ENCODE measurements around the gene CST2. TPM values are rescaled to one million over a fixed set of nuclear protein-coding genes. Genes with fewer than 3 reads are reported as not detected.
A peak's percentile ranks its signal among the peaks of the same experiment; 100 is the strongest.
"Not testable (repeated sequence)": the region's sequence is repeated elsewhere in the genome, so short reads cannot be mapped to it uniquely, and the experiment has no call there.

CST2 gene
- total RNA-seq = not detected

DNA sequence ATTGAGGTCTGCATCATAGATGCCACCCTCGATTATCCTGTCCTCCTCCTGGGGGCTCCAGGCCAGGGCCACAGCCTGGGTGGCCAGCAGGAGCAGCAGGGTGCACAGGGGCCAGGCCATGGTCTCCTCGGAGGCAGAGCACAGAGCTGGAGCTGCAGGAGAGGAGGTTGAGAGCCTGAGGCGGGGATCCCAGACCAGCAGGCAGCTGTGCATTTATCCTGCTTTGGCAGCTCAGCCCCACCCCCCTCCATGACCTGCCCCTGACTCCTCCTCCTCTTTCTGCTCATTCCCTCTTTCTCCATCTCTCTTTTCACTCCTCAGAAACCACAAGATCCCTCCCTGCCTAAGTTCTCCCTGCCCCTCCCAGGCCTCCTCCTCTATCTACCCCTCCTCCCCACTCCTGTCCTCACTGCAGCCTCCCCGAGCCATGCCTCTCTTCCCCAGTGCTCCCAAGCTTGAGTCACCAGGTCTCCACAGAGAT, at the start of gene CST2:
TSS of gene CST2 (minus strand) at position 189 of the 481 bp plus-strand sequence. CDS start at position 120, 69 bp downstream.
- ATAC-seq (ENCODE audit: low read depth) (no peak), DNase-seq (no peak)
- no peak within 1 kb of the TSS for H3K27ac Mint-ChIP-seq
- peaks cover 3% of the 10 kb centered on the region for H3K27me3 Mint-ChIP-seq
- H3K9me3 Mint-ChIP-seq = no peaks in the 10 kb centered on the region
- H3K4me1 Mint-ChIP-seq = no peaks in the 10 kb centered on the region
- no peaks in the 10 kb centered on the region for H3K36me3 Mint-ChIP-seq
- POLR2A ChIA-PET = no interaction called here
- no peak within 1 kb of the TSS for H3K4me3 Mint-ChIP-seq

- Mint-ChIP-seq H3K27ac (no peak overlapping the region), H3K36me3 (no peaks in the 10 kb centered on the region), H3K4me1 (no peaks in the 10 kb centered on the region), H3K27me3 (no peaks in the 10 kb centered on the region), H3K4me3 (no peak overlapping the region), H3K9me3 (no peaks in the 10 kb centered on the region)
- ATAC-seq (ENCODE audit: low read depth) = no peak
- POLR2A ChIA-PET = no interaction called here
- no peak for DNase-seq
These were observed 49.2 kb upstream of the CST2 start for GRCh38 chr20:23875606-23876237.

- Mint-ChIP-seq H3K27me3 (no peaks in the 10 kb centered on the region), H3K9me3 (no peaks in the 10 kb centered on the region), H3K4me3 (no peak overlapping the region), H3K36me3 (no peaks in the 10 kb centered on the region), H3K27ac (no peak overlapping the region), H3K4me1 (no peaks in the 10 kb centered on the region)
- POLR2A ChIA-PET = no interaction called here
- ATAC-seq (ENCODE audit: low read depth) = peak; percentile 26
- DNase-seq = no peak
These were observed 48.2 kb upstream of the CST2 start for GRCh38 chr20:23874747-23875146.

DNA sequence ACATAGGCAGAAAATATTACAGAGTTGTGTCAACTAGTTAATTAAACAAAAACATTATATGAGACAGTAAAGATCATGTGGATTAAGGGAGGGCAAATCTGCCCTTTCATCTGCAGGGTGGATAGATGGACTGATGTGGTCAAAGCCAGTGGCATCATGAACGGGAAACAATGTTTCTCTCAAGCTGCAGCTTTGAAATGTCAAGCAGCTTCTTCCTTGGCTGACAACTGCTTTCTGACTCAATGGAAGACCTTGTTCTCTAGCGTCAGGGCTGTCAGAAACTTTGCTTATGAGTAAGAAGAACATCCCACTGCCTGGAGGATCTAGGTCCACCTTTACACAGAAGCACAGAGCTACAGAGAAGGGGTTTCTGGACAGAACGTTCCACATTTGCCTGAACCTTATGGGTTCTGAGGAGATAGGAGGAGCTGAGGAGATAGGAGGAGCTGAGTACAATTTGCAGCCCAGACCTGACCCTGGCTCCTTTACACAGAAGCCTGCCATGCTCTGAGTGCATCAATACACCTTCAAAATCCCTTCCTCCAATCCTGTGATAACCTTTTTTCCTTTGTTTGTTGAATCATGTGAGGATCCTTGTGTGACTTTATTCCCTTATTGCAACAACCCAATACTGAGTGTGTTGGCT, 47.0 kb upstream of the CST2 start:
- ATAC-seq (ENCODE audit: low read depth) (no peak), DNase-seq (no peak)
- Mint-ChIP-seq H3K9me3 (no peaks in the 10 kb centered on the region), H3K27me3 (no peaks in the 10 kb centered on the region), H3K36me3 (no peaks in the 10 kb centered on the region), H3K27ac (no peak overlapping the region), H3K4me3 (no peak overlapping the region), H3K4me1 (no peaks in the 10 kb centered on the region)
- POLR2A ChIA-PET = no interaction called here

- H3K36me3 Mint-ChIP-seq = no peaks in the 10 kb centered on the region
- no peak for ATAC-seq (ENCODE audit: low read depth)
- POLR2A ChIA-PET = no interaction called here
- H3K27ac Mint-ChIP-seq = no peak overlapping the region
- H3K4me3 Mint-ChIP-seq = no peak overlapping the region
- H3K9me3 Mint-ChIP-seq = no peaks in the 10 kb centered on the region
- peaks cover 6% of the 10 kb centered on the region for H3K27me3 Mint-ChIP-seq
- H3K4me1 Mint-ChIP-seq = peaks cover 3% of the 10 kb centered on the region
- DNase-seq = no peak
These were observed 45.5 kb upstream of the CST2 start for GRCh38 chr20:23872065-23872464.

- H3K4me3 Mint-ChIP-seq = no peak overlapping the region
- no peak for ATAC-seq (ENCODE audit: low read depth)
- H3K27me3 Mint-ChIP-seq = peaks cover 18% of the 10 kb centered on the region
- DNase-seq = no peak
- no peak overlapping the region for H3K27ac Mint-ChIP-seq
- POLR2A ChIA-PET = no interaction called here
- no peaks in the 10 kb centered on the region for H3K36me3 Mint-ChIP-seq
- peaks cover 5% of the 10 kb centered on the region for H3K4me1 Mint-ChIP-seq
- H3K9me3 Mint-ChIP-seq = no peaks in the 10 kb centered on the region
These were observed 43.9 kb upstream of the CST2 start for GRCh38 chr20:23870461-23870860.

GRCh38 chr20:23869520-23869919, 43.0 kb upstream of the CST2 start:
- no peaks in the 10 kb centered on the region for H3K9me3 Mint-ChIP-seq
- POLR2A ChIA-PET = no interaction called here
- H3K27me3 Mint-ChIP-seq = peaks cover 23% of the 10 kb centered on the region
- ATAC-seq (ENCODE audit: low read depth) = no peak
- DNase-seq = no peak
- H3K4me1 Mint-ChIP-seq = peaks cover 5% of the 10 kb centered on the region
- H3K27ac Mint-ChIP-seq = no peak overlapping the region
- no peak overlapping the region for H3K4me3 Mint-ChIP-seq
- H3K36me3 Mint-ChIP-seq = no peaks in the 10 kb centered on the region

DNA sequence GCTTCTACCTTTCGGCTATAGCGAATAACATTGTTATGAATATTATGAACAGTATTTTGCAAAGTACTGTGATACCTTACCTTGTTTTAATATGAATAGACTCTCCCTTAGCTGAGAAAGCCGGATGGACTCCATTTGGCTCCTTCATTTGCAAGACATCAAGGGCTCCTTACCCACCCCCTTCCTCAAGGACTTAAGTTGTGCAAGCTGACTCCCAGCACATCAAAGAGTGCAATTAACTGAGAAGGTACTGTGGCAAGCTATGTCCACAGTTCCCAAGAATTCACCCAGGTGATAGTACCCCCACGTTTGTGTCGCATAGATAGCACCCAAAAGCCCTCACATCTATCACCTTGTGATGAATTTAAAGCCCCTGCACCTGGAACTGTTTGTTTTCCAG, 41.8 kb upstream of the CST2 start:
- Mint-ChIP-seq H3K4me1 (peaks cover 5% of the 10 kb centered on the region), H3K9me3 (no peaks in the 10 kb centered on the region), H3K36me3 (no peaks in the 10 kb centered on the region), H3K27ac (no peak overlapping the region), H3K27me3 (peaks cover 23% of the 10 kb centered on the region), H3K4me3 (no peak overlapping the region)
- POLR2A ChIA-PET = no interaction called here
- ATAC-seq (ENCODE audit: low read depth) (no peak), DNase-seq (no peak)

GRCh38 chr20:23867152-23867776, 40.7 kb upstream of the CST2 start:
- ATAC-seq (ENCODE audit: low read depth) = peak; percentile 70
- DNase-seq = no peak
- POLR2A ChIA-PET = no interaction called here
- no peak overlapping the region for H3K4me3 Mint-ChIP-seq
- peaks cover 5% of the 10 kb centered on the region for H3K4me1 Mint-ChIP-seq
- no peaks in the 10 kb centered on the region for H3K36me3 Mint-ChIP-seq
- H3K9me3 Mint-ChIP-seq = no peaks in the 10 kb centered on the region
- H3K27ac Mint-ChIP-seq = no peak overlapping the region
- H3K27me3 Mint-ChIP-seq = peaks cover 23% of the 10 kb centered on the region

DNA sequence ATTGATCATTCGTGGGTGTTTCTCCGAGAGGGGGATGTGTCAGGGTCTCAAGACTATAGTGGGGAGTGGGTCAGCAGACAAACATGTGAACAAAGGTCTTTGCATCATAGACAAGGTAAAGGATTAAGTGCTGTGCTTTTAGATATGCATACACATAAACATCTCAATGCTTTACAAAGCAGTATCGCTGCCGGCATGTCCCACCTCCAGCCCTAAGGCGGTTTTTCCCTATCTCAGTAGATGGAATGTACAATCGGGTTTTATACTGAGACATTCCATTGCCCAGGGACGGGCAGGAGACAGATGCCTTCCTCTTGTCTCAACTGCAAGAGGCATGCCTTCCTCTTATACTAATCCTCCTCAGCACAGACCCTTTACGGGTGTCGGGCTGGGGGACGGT, 34.2 kb upstream of the CST2 start:
- not testable (repeated sequence) for ATAC-seq (ENCODE audit: low read depth); H3K4me3 Mint-ChIP-seq

DNA sequence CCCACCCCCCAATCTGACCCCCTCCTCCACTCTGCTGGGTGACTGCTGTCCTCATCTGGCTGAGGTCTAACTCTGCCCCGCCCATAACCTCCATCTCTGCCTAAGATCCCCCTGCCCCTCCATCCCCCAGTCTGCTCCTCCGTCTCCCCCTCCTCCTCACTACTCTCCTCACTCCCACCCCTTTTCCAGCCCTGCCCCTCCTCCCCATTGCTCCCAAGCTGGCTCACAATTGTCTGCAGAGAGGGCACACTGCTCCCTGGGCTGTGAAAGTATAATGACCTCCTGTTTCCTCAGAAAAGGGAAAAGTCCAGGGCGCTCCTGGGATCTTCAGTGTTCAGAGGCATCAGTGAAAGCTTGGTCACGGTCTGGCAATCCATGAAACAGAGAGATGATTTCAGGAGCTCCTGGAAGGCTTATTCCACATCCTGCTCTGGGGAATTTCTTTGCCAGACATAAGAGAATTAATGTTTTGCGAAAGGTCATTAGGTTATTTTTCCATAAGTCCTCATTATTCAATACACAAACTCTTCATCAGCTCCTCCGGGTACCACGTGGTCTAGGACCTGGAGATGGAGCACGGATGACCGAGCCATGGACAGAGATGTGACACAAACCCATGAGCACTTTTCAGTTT, 31.6 kb upstream of the CST2 start:
- no peaks in the 10 kb centered on the region for H3K4me1 Mint-ChIP-seq
- H3K36me3 Mint-ChIP-seq = no peaks in the 10 kb centered on the region
- no peaks in the 10 kb centered on the region for H3K27me3 Mint-ChIP-seq
- H3K27ac Mint-ChIP-seq = no peak overlapping the region
- DNase-seq (no peak), ATAC-seq (ENCODE audit: low read depth) (no peak)
- POLR2A ChIA-PET = no interaction called here
- H3K4me3 Mint-ChIP-seq = no peak overlapping the region
- H3K9me3 Mint-ChIP-seq = no peaks in the 10 kb centered on the region

More for the DNA sequence above, 34.2 kb upstream of the CST2 start:
- H3K4me1 Mint-ChIP-seq, H3K36me3 Mint-ChIP-seq, DNase-seq, H3K9me3 Mint-ChIP-seq, POLR2A ChIA-PET, H3K27ac Mint-ChIP-seq, H3K27me3 Mint-ChIP-seq: not testable (repeated sequence)

DNA sequence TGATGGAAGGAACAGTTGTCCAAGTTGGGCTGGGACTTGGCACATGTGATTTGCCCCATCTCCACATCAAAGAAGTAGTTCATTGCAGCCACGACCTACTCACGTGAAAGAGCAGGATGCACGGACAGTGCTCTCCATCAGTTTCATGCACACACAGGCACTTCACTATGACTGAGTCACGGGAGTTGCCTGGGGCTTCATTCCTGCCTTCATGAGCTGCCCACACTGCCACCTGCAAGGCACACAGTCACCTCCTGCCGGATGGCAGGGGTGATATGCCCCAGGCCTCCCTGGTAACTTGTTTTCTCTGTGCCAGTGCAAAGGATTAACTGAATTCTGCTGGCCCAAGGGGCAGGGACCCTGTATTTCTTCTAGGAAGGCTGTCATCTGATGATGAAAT, 30.2 kb upstream of the CST2 start:
- H3K4me1 Mint-ChIP-seq = no peaks in the 10 kb centered on the region
- no peaks in the 10 kb centered on the region for H3K27me3 Mint-ChIP-seq
- no peak overlapping the region for H3K27ac Mint-ChIP-seq
- DNase-seq = no peak
- H3K9me3 Mint-ChIP-seq = no peaks in the 10 kb centered on the region
- H3K4me3 Mint-ChIP-seq = no peak overlapping the region
- no peaks in the 10 kb centered on the region for H3K36me3 Mint-ChIP-seq
- no peak for ATAC-seq (ENCODE audit: low read depth)
- POLR2A ChIA-PET = no interaction called here

DNA sequence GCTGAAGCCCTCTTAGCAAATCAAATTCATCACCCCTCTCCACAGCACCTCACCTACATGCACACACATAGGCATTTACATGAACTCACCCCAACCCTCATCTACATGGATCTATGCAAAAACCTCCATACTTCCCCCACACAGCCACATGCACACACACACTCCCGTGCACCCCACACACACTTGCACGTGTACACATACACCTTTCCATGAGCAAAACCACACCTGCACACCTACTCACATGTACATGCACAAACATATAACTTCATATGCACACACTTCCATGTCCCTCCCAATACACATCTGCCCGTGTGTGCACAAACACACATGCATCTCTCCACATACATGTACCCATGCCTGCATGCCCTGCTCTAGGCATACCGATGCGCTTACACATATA, 29.7 kb upstream of the CST2 start:
- no peak for ATAC-seq (ENCODE audit: low read depth)
- Mint-ChIP-seq H3K9me3 (no peaks in the 10 kb centered on the region), H3K36me3 (no peaks in the 10 kb centered on the region), H3K27me3 (no peaks in the 10 kb centered on the region), H3K27ac (no peak overlapping the region), H3K4me3 (no peak overlapping the region), H3K4me1 (no peaks in the 10 kb centered on the region)
- no peak for DNase-seq
- POLR2A ChIA-PET = no interaction called here

- ATAC-seq (ENCODE audit: low read depth) (no peak), DNase-seq (no peak)
- POLR2A ChIA-PET = no interaction called here
- H3K27me3 Mint-ChIP-seq = peaks cover 9% of the 10 kb centered on the region
- no peaks in the 10 kb centered on the region for H3K4me1 Mint-ChIP-seq
- no peak overlapping the region for H3K4me3 Mint-ChIP-seq
- no peaks in the 10 kb centered on the region for H3K9me3 Mint-ChIP-seq
- H3K36me3 Mint-ChIP-seq = no peaks in the 10 kb centered on the region
- no peak overlapping the region for H3K27ac Mint-ChIP-seq
These were observed 15.2 kb upstream of the CST2 start for GRCh38 chr20:23841693-23842092.
